HepG2 (cell line): ENCODE data around the gene ZNF493. TPM values are rescaled to one million over a fixed set of nuclear protein-coding genes. Genes with fewer than 3 reads are reported as not detected.

ENCODE experiments used
- ATAC-seq: fragments of 200-7000 bp; cut with Tn5 transposase; 3 replicates; pipeline ENCODE4 v1.9.1; 2020; ENCODE audit warnings: mild to moderate bottlenecking, moderate library complexity
- BruUV-seq: library from RNA; stranded (reverse); fragments of 400-500 nt; replicated peaks from 2 replicates; lab custom pipeline; 2021; lab: Mats Ljungman, UMichigan
- CTCF ChIA-PET: fragments of 300-600 bp; formaldehyde crosslinking; extraction: SDS; loops from one replicate; lab custom pipeline; 2021; ENCODE audit warnings: low total read pairs, inconsistent platforms, low intra/inter-chr PET ratio; lab: Yijun Ruan, JAX
- POLR2A ChIA-PET: fragments of 350-600 bp; sonication (Branson Sonifier 250); formaldehyde crosslinking; loops from one replicate; lab custom pipeline; 2020; ENCODE audit warnings: antibody characterized with exemption, inconsistent platforms; lab: Yijun Ruan, JAX
- DNase-seq: peaks from one replicate; pipeline ENCODE4 v3.0.0-alpha.2; 2015; ENCODE audit warnings: low spot score
- FAIRE-seq: peaks from 3 replicates; lab custom pipeline; 2011; peaks lifted over from hg19 to GRCh38; lab: Jason Lieb, UNC
- H2AFZ ChIP-seq: one replicate; pipeline ENCODE4 v1.6.1; 2011; ENCODE audit warnings: low read length, inconsistent platforms
- H3K27ac ChIP-seq: fragments of 300-600 bp; 3 replicates; pipeline ENCODE4 v1.8.0; 2011; ENCODE audit warnings: mixed run types, mild to moderate bottlenecking, mixed read lengths, low read length, inconsistent platforms; ENCODE audit not compliant: insufficient read depth; ENCODE audit errors: extremely low read length
- H3K27me3 ChIP-seq, 2 experiments: fragments of 200-600 bp in 1 of 2; 2 replicates in 1 of 2; 3 replicates in 1 of 2; pipeline versions ENCODE4 v1.6.0 to v1.8.0; 2011; ENCODE audit warnings: low read length in 2 of 2, mild to moderate bottlenecking in 2 of 2, moderate library complexity in 2 of 2, inconsistent platforms in 1 of 2; ENCODE audit not compliant: insufficient read depth in 2 of 2, control insufficient read depth in 1 of 2
- H3K36me3 ChIP-seq, 2 experiments: fragments of 200-600 bp in 1 of 2; replicated peaks in 1 of 2; 2 replicates in 1 of 2; 3 replicates in 1 of 2; pipeline versions ENCODE4 v1.5.1 to v1.8.0; 2011; ENCODE audit warnings: low read length in 2 of 2, inconsistent platforms in 1 of 2; ENCODE audit not compliant: insufficient read depth in 2 of 2, control insufficient read depth in 1 of 2
- H3K4me1 ChIP-seq: 2 replicates; pipeline ENCODE4 v1.5.1; 2012; ENCODE audit warnings: low read length, inconsistent platforms; ENCODE audit not compliant: insufficient read depth
- H3K4me2 ChIP-seq: 2 replicates; pipeline ENCODE4 v1.6.0; 2011; ENCODE audit warnings: low read depth, low read length, inconsistent platforms
- H3K4me3 ChIP-seq, 3 experiments: fragments of 200-600 bp in 1 of 3; sonication (generic), shearing (Covaris generic) in 1 of 3; replicated peaks in 1 of 3; 2 replicates each; pipeline ENCODE4 v1.5.1; 2011 to 2016; ENCODE audit warnings: low read length in 3 of 3, inconsistent platforms in 2 of 3, low read depth in 2 of 3, mild to moderate bottlenecking in 2 of 3, control low read depth in 1 of 3, mixed read lengths in 1 of 3; ENCODE audit not compliant: insufficient read depth in 1 of 3
- H3K79me2 ChIP-seq: one replicate; pipeline ENCODE4 v1.6.1; 2011; ENCODE audit warnings: low read length, inconsistent platforms; ENCODE audit not compliant: insufficient read depth
- H3K9ac ChIP-seq: 2 replicates; pipeline ENCODE4 v1.6.0; 2011; ENCODE audit warnings: mild to moderate bottlenecking, low read depth, low read length, inconsistent platforms; ENCODE audit not compliant: insufficient read depth
- H3K9me3 ChIP-seq: 2 replicates; pipeline ENCODE4 v1.5.1; 2012; ENCODE audit warnings: mild to moderate bottlenecking, low read length
- H4K20me1 ChIP-seq: 2 replicates; pipeline ENCODE4 v1.6.0; 2011; ENCODE audit warnings: inconsistent platforms, mild to moderate bottlenecking, low read length, moderate library complexity; ENCODE audit not compliant: insufficient read depth
- CCDC6 ChIP-seq: sonication (generic); formaldehyde crosslinking; IDR thresholded peaks from 2 replicates; pipeline ENCODE4 v1.8.1; 2022; ENCODE audit warnings: mild to moderate bottlenecking, missing genetic modification reagents, moderate library complexity
- HOXA7 ChIP-seq: sonication (generic); formaldehyde crosslinking; IDR thresholded peaks from 2 replicates; pipeline ENCODE4 v1.8.1; 2022; ENCODE audit warnings: mild to moderate bottlenecking, missing genetic modification reagents, moderate library complexity
- JDP2 ChIP-seq: sonication (generic); formaldehyde crosslinking; IDR thresholded peaks from 2 replicates; pipeline ENCODE4 v1.8.1; 2022; ENCODE audit warnings: missing genetic modification reagents, borderline replicate concordance
- MZF1 ChIP-seq: sonication (generic); formaldehyde crosslinking; IDR thresholded peaks from 2 replicates; pipeline ENCODE4 v1.8.1; 2023; ENCODE audit warnings: mild to moderate bottlenecking, missing genetic modification reagents, borderline replicate concordance
- NCOA2 ChIP-seq: sonication (generic); formaldehyde crosslinking; IDR thresholded peaks from 2 replicates; pipeline ENCODE4 v1.8.0; 2022; ENCODE audit warnings: inconsistent platforms
- RARG ChIP-seq: sonication (generic); formaldehyde crosslinking; IDR thresholded peaks from 2 replicates; pipeline ENCODE4 v1.4.0; 2020; ENCODE audit warnings: low read depth, mild to moderate bottlenecking, missing genetic modification reagents
- SMAD9 ChIP-seq: sonication (generic); formaldehyde crosslinking; IDR thresholded peaks from 2 replicates; pipeline ENCODE4 v1.5.1; 2020; ENCODE audit warnings: mild to moderate bottlenecking, missing genetic modification reagents
- TAF15 ChIP-seq: fragments of 200-400 bp; formaldehyde crosslinking; IDR thresholded peaks from one replicate; pipeline ENCODE4 v1.6.1; 2018; ENCODE audit warnings: mild to moderate bottlenecking, low read depth, low read length; ENCODE audit not compliant: poor library complexity, severe bottlenecking
- YEATS2 ChIP-seq: sonication (generic); formaldehyde crosslinking; IDR thresholded peaks from 2 replicates; pipeline ENCODE4 v1.4.0; 2020; ENCODE audit warnings: missing genetic modification reagents, borderline replicate concordance
- ZBTB20 ChIP-seq: sonication (generic); formaldehyde crosslinking; IDR thresholded peaks from 2 replicates; pipeline ENCODE4 v1.8.1; 2023; ENCODE audit warnings: missing genetic modification reagents, low read depth, mild to moderate bottlenecking, borderline replicate concordance
- ZNF10 ChIP-seq: sonication (generic); formaldehyde crosslinking; IDR thresholded peaks from 2 replicates; pipeline ENCODE4 v1.4.0; 2020; ENCODE audit warnings: mild to moderate bottlenecking, low read depth, missing genetic modification reagents, borderline replicate concordance
- ZNF441 ChIP-seq: sonication (generic); formaldehyde crosslinking; IDR thresholded peaks from 2 replicates; pipeline ENCODE4 v1.7.0; 2021; ENCODE audit warnings: missing genetic modification reagents, borderline replicate concordance
- ZNF550 ChIP-seq: sonication (generic); formaldehyde crosslinking; IDR thresholded peaks from 2 replicates; pipeline ENCODE4 v1.4.0; 2020; ENCODE audit warnings: mild to moderate bottlenecking, missing genetic modification reagents, borderline replicate concordance
- ZNF720 ChIP-seq: sonication (generic); formaldehyde crosslinking; IDR thresholded peaks from 2 replicates; pipeline ENCODE4 v1.4.0; 2020; ENCODE audit warnings: missing genetic modification reagents
- ZNF816 ChIP-seq: sonication (generic); formaldehyde crosslinking; IDR thresholded peaks from 2 replicates; pipeline ENCODE4 v1.8.0; 2022; ENCODE audit warnings: missing genetic modification reagents, mild to moderate bottlenecking, borderline replicate concordance
- WGBS: methylation state at CpG from one replicate; pipeline ENCODE4 v1.1.6; 2017; ENCODE audit warnings: low lambda C conversion rate; 5-methylcytosine and 5-hydroxymethylcytosine counted together
- in situ Hi-C: cut with HindIII; loops from 2 replicates; pipeline ENCODE4 v1.10.0; 2017; ENCODE audit warnings: low pct_unique_long_range_greater_than_20kb; ENCODE audit not compliant: extremely low pct_ligation_motif_present
- intact Hi-C: fragments of 100-400 bp; cut with micrococcal nuclease; formaldehyde crosslinking; loops from one replicate; pipeline ENCODE4 v1.10.0; 2022; ENCODE audit not compliant: unreplicated experiment
- polyA plus RNA-seq, 8 experiments: library from polyadenylated mRNA; depleted of rRNA in 3 of 8; stranded (reverse) in 7 of 8; unstranded in 1 of 8; fragments of >200 nt; fragmentation: Illumina TruSeq in 4 of 8; extraction: Trizol in 4 of 8; gene quantifications; 2 replicates each; pipeline versions ENCODE4 v1.2.1 to v1.2.3, GENCODE V29; 2011 to 2016; ENCODE audit warnings: low read depth in 4 of 8, missing spikeins in 1 of 8, mixed read lengths in 1 of 8; ENCODE audit not compliant: insufficient read depth in 1 of 8
- total RNA-seq, 5 experiments: library from RNA; depleted of rRNA; stranded (reverse); fragments of >200 nt; fragmentation: Illumina TruSeq; extraction: Trizol; gene quantifications; 2 replicates each; pipeline ENCODE4 v1.2.3, GENCODE V29; 2016; ENCODE audit warnings: low read depth in 1 of 5
- TF ChIP-seq, protein P1 (sequence below): sonication (generic); formaldehyde crosslinking; IDR thresholded peaks from 2 replicates; pipeline ENCODE4 v1.8.1; 2023; ENCODE audit warnings: mild to moderate bottlenecking, missing genetic modification reagents, borderline replicate concordance
- TF ChIP-seq, protein P2 (sequence below): IDR thresholded peaks from 2 replicates; pipeline ENCODE4 v1.6.1; 2016
- TF ChIP-seq, protein P3 (sequence below): IDR thresholded peaks from 2 replicates; pipeline ENCODE4 v1.6.1; 2018; ENCODE audit warnings: missing genetic modification reagents, mild to moderate bottlenecking, missing compliant biosample characterization

The ZNF493 gene
- total and polyA plus RNA-seq, 2 of the 13 experiments (the other 11 are each of a cell fraction or from before 2014, with no cell fraction given) = 6.8 to 9.0 TPM

DNA sequence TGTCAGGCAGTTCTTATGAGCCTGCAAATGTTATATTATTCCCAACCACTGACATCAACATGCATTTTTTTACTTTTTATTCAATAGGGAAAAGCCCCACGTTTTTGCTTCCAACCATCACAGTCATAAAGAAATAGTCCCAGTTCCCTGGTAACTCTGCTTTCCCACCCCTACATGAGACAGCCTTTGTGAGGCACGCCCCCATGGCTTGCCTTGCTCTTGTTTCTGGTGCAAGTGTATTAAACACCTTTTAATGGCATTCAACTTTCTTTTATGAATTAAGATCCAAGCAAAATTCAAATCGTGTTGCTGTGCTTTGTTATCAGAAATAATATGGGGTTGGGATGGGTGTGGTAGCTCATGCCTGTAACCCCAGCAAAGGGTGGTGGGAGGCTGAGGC lies 54.3 kb downstream of the ZNF493 start:
- no TSS peak for BruUV-seq
- POLR2A ChIA-PET = no interaction called here
- Histone ChIP-seq H3K4me1 (no peaks in the 10 kb centered on the region), H3K9ac (no peak overlapping the region), H3K27me3 (no peaks in the 10 kb centered on the region), H4K20me1 (no peaks in the 10 kb centered on the region), H3K79me2 (no peaks in the 10 kb centered on the region), H3K4me2 (no peak overlapping the region), H3K4me3 (no peak overlapping the region), H3K36me3 (no peaks in the 10 kb centered on the region), H3K9me3 (peaks cover 50% of the 10 kb centered on the region), H2AFZ (no peak overlapping the region), H3K27ac (no peak overlapping the region)
- ATAC-seq (no peak), DNase-seq (no peak), FAIRE-seq (no peak)
- no peak for TF ChIP-seq ZNF550 (CRISPR knock-in tag)
- TF ChIP-seq YEATS2 = no peak
- TF ChIP-seq JDP2 (CRISPR knock-in tag) = no peak
- no peak for TF ChIP-seq TAF15
- no peak for TF ChIP-seq ZNF441 (CRISPR knock-in tag)
- no peak for TF ChIP-seq ZBTB20 (CRISPR knock-in tag)
- TF ChIP-seq, protein P1, sequence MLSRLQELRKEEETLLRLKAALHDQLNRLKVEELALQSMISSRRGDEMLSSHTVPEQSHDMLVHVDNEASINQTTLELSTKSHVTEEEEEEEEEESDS (CRISPR knock-in tag) = no peak
- TF ChIP-seq, protein P2, sequence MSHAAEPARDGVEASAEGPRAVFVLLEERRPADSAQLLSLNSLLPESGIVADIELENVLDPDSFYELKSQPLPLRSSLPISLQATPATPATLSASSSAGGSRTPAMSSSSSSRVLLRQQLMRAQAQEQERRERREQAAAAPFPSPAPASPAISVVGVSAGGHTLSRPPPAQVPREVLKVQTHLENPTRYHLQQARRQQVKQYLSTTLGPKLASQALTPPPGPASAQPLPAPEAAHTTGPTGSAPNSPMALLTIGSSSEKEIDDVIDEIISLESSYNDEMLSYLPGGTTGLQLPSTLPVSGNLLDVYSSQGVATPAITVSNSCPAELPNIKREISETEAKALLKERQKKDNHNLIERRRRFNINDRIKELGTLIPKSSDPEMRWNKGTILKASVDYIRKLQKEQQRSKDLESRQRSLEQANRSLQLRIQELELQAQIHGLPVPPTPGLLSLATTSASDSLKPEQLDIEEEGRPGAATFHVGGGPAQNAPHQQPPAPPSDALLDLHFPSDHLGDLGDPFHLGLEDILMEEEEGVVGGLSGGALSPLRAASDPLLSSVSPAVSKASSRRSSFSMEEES = no peak
- TF ChIP-seq SMAD9 (CRISPR knock-in tag) = no peak
- no peak for TF ChIP-seq NCOA2
- TF ChIP-seq, protein P3, sequence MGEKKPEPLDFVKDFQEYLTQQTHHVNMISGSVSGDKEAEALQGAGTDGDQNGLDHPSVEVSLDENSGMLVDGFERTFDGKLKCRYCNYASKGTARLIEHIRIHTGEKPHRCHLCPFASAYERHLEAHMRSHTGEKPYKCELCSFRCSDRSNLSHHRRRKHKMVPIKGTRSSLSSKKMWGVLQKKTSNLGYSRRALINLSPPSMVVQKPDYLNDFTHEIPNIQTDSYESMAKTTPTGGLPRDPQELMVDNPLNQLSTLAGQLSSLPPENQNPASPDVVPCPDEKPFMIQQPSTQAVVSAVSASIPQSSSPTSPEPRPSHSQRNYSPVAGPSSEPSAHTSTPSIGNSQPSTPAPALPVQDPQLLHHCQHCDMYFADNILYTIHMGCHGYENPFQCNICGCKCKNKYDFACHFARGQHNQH (CRISPR knock-in tag) = no peak
- TF ChIP-seq HOXA7 (CRISPR knock-in tag) = no peak
- no peak for TF ChIP-seq ZNF720 (CRISPR knock-in tag)
- no peak for TF ChIP-seq RARG (CRISPR knock-in tag)
- TF ChIP-seq MZF1 = no peak
- TF ChIP-seq ZNF816 = no peak
- no peak for TF ChIP-seq ZNF10 (CRISPR knock-in tag)
- no peak for TF ChIP-seq CCDC6 (CRISPR knock-in tag)
- 3% methylated on average over 3 of the region's 3 CpGs for WGBS
- intact Hi-C loops (no loop called here), in situ Hi-C loops (no loop called here)
- CTCF ChIA-PET = no interaction called here
